HG03039 (cell line): ENCODE data around the gene DOCK3.
"Not testable (repeated sequence)": the region's sequence is repeated elsewhere in the genome, so short reads cannot be mapped to it uniquely, and the experiment has no call there.

Source experiments
- ATAC-seq: cut with Tn5 transposase; IDR thresholded peaks from one replicate; pipeline ENCODE4 v1.9.1; 2021; ENCODE audit warnings: mild to moderate bottlenecking, moderate library complexity; ENCODE audit not compliant: unreplicated experiment

Gene DOCK3

GRCh38 chr3:51350751-51351150 lies 676.0 kb downstream of the DOCK3 start:
- ATAC-seq: no peak

- ATAC-seq: no peak
These were observed 678.4 kb downstream of the DOCK3 start for GRCh38 chr3:51353131-51353530.

DNA sequence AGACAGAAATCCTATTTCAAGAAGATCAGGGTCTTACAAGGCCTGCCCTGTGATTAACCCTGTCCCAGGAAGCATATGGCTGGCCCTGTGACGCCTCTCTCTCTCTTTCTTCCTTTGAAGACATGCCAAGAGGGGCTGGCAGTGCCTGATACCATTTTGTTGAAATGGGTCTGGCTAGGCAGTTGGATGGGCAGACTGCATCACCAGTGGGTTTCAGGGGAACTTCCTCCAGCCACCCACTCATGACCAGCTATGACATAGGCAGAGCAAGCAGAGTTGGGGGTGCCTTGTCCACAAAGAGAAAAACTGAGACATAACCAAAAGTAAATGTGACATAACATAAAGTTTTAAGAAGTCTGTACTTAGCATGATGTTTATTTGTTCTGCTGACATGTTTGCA lies 679.0 kb downstream of the DOCK3 start:
- no peak for ATAC-seq

GRCh38 chr3:51354172-51354571 lies 679.4 kb downstream of the DOCK3 start:
- no peak for ATAC-seq

- no peak for ATAC-seq
These were observed 680.2 kb downstream of the DOCK3 start for GRCh38 chr3:51354731-51355615.

DNA sequence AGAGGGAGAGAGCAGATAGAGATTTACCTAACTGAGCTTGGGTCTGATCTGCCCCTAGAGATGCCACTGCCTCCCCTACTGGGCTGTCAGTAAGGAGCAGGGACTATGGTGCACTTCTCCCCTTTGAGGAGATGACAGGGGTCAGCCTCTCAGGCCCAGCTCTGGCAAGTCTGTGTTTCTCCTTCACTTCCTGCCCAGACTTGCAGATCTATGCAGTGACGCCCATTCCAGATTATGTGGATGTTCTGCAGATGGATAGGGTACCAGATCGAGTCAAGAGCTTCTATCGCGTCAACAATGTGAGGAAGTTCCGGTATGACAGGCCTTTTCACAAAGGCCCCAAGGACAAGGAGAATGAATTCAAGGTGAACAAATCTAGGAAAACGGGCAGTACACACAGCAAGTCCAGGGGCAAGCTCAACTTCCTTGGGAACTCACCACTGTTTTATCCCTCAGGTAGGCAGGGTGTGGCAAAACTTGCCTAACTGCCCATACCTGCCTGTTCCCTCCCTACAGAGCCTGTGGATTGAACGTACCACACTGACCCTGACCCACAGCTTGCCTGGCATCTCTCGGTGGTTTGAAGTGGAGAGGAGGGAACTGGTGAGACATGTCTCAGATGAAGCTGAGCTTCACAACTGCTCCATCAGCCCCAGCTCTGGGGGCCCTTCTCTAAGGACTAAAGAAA lies 681.3 kb downstream of the DOCK3 start:
- ATAC-seq: no peak

DNA sequence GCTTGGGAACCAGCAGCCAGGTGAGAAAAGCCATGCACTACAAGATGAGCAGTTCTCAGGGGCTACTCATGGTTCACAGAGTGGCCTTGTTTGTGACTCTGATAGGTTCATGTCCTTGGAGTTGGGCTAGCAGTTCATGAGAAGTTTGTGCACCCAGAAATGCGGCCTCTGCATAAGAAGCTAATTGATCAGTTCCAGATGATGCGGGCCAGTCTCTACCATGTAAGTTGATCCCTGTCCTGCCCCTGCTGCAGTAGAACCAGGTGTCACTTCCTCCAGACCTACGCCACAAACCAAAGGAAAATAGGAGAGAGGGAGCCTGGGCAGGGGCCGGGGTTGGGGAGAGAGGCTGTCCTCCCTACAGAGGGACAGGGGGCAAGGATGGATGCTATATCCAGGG lies 683.1 kb downstream of the DOCK3 start:
- no peak for ATAC-seq

GRCh38 chr3:51358981-51359380 lies 684.3 kb downstream of the DOCK3 start:
- ATAC-seq: no peak

- ATAC-seq: no peak
These were observed 686.1 kb downstream of the DOCK3 start for GRCh38 chr3:51360806-51361205.

GRCh38 chr3:51361746-51362145 lies 687.0 kb downstream of the DOCK3 start:
- no peak for ATAC-seq

DNA sequence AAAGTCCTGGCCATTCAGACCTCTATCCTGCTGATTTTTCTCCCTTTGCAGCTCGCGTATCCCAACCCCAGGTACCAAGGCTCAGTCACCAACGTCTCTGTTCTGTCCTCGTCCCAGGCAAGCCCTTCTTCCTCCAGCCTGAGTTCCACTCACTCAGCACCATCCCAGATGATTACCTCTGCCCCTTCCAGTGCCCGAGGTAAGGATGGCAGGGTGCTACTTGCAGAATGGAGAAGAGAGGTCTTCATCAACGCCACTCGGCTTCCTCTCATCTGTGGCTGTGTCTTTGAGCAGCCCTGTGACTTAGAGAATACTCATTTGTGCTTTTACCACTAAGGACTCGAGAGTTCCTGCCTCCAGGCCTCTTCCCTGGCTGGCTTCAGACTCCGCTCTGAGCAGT lies 687.7 kb downstream of the DOCK3 start:
- ATAC-seq: no peak

GRCh38 chr3:51368276-51368675 lies 693.5 kb downstream of the DOCK3 start:
- not testable (repeated sequence) for ATAC-seq

- no peak for ATAC-seq
These were observed 697.3 kb downstream of the DOCK3 start for GRCh38 chr3:51371943-51372557.

GRCh38 chr3:51373658-51374421 lies 699.1 kb downstream of the DOCK3 start:
- ATAC-seq: no peak

GRCh38 chr3:51374456-51374855 lies 699.7 kb downstream of the DOCK3 start:
- ATAC-seq: no peak

- ATAC-seq: no peak
These were observed 700.4 kb downstream of the DOCK3 start for GRCh38 chr3:51375136-51375535.

DNA sequence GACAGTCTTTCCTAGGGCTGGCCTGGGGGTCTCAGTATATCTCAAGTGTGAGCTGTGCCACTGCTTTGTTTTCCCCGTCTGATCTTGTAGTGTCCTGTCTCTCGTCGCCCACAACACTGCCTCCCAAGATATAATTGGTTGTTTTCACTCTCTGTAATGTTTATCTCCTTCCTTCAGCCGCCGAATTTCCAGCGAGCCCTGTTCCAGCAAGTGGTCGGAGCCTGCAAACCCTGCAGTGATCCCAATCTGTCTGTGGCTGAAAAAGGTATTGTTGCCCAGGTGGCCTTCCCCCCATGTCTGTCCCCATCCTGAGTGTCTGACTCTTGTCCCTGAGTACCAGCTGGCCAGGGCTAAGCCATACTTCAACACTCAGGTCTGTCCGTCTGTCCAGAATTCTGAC lies 700.8 kb downstream of the DOCK3 start:
- no peak for ATAC-seq

GRCh38 chr3:51378065-51378464 lies 703.3 kb downstream of the DOCK3 start:
- ATAC-seq: no peak

- ATAC-seq: no peak
These were observed 704.0 kb downstream of the DOCK3 start for GRCh38 chr3:51378726-51379125.

DNA sequence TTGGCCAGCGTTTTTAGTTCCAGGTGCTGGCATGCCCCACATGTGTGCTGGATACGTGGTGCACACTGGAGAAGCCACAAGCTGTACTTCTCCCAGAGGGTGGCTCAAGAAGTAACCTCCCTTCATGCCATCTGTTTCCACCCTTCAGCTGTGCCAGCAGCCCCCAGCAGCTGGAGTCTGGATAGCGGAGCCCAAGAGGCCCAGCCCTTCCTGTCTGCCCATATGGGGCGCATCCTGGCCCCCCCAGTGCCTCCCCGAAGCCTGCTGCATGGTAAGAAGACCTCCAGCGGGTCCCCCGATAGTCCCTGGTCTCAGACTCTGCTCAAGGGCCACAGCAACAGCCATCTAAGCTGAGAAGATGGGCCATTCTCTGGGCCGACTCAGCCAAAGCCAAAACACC lies 704.6 kb downstream of the DOCK3 start:
- no peak for ATAC-seq
